Activated naive CD4-positive, alpha-beta T cell treated with anti-CD3 and anti-CD28 coated beads, Interleukin-2, amount 50 U/mL, for 72 hours (primary cell): ENCODE results near the gene RBPJL. TPM values are rescaled to one million over a fixed set of nuclear protein-coding genes. Genes with fewer than 3 reads are reported as not detected.
"Not testable (repeated sequence)": the region's sequence is repeated elsewhere in the genome, so short reads cannot be mapped to it uniquely, and the experiment has no call there.

Experiments
- ATAC-seq, 2 donors: fragments of 150-1000 bp; cut with Tn5 transposase; 2 replicates each; pipeline ENCODE4 v1.10.0; 2021; ENCODE audit warnings: mild to moderate bottlenecking in 2 of 2, moderate library complexity in 2 of 2
- DNase-seq, 2 donors: peaks; one replicate each; pipeline ENCODE4 v3.0.0; 2021 to 2022; ENCODE audit warnings: low spot score in 2 of 2
- H3K27ac Mint-ChIP-seq, 2 donors: one replicate each; pipeline ENCODE4 v1.8.0; 2022; ENCODE audit warnings: mild to moderate bottlenecking in 2 of 2, mixed read lengths in 2 of 2
- H3K36me3 Mint-ChIP-seq, 2 donors: one replicate each; pipeline ENCODE4 v1.8.0; 2022; ENCODE audit warnings: mixed read lengths in 2 of 2
- H3K9me3 Mint-ChIP-seq, 2 donors: one replicate each; pipeline ENCODE4 v1.8.0; 2022; ENCODE audit warnings: mixed read lengths in 2 of 2
- total RNA-seq, 2 donors: library from RNA; stranded (reverse); gene quantifications; one replicate each; pipeline ENCODE4 v1.2.3, GENCODE V29; 2022

Gene RBPJL
- total RNA-seq, 2 donors from 2014 or later = not detected

DNA sequence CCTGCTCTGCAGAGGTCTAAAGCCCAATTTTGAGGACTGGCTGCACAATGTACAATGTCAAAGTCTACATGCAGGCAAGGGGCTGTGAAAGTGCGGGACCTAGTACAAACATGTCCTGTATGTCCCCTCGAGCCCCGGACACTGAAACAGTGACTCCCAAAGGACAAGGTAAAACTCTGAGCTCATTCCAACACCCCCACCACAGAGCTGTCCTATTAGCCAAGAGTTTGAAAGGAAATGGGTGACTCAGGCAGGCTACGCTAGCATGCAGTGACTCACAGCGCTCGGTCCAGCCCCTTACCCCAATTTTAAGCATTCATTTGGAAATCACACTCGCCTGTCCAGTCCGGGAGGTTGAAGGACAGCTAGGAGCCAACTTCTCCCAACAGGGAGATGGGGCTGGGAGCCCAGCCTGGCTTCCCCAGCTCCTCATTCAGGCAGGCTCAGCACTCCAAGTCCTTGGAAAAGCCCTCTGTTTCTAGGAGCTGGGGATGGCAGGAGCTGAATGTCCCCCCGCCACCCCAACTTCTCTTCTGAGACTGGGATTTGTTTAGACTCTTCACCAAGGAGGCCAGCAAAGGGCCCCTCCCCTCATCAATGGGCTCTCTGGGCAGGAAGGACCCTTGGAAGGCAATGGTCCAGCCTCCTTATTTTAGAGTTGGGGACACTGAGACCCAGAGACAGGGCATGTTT is 37.7 kb downstream of the RBPJL start:
- ATAC-seq = peak in 1 of 2 donors; percentile 53
- no peaks in the 10 kb centered on the region for H3K9me3 Mint-ChIP-seq
- DNase-seq = no peak
- H3K27ac Mint-ChIP-seq = no peak overlapping the region
- H3K36me3 Mint-ChIP-seq = peaks cover 4% of the 10 kb centered on the region in 2 donors

DNA sequence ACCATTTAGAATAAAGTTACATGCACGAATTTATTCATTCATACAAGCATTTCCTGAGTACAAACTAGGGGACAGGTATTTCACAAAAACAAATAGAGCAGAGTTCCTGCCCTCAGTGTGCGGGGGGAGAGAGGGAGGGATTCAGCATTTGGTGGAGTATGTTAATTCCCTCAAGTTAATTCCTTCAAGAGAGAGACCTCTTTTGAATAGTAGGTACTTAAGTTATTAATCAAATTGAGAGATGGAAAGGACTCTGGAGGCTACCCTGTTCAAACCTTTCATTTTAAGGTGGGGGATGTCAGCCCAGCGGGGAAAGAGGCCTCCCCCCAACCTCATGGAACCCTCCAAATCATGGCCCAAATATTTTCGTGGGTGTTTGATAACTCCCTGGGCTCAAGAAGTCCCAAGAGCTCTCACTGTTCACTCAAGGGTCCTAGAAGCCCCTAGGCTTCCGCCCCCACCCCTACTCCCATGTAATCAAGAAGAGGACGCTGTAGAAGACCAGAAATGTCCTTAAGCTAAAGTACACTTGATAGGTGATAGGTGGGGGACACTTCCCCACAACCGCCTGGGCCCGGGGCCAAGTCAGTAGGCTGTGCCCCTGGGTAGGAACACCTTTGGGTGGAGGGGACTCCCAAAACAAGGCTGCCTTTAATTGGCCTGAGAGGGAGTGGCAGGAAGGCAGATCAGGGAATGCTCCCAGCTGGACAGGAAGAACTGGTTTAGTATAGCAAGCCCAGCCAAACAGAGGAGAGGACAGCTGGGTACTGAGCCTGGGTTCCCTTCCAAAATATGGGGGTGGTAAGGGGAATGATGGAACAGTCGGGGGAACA is 38.7 kb downstream of the RBPJL start:
- H3K9me3 Mint-ChIP-seq = no peaks in the 10 kb centered on the region
- no peak overlapping the region for H3K27ac Mint-ChIP-seq
- DNase-seq = no peak
- ATAC-seq = no peak
- H3K36me3 Mint-ChIP-seq = peaks cover 3 to 4% of the 10 kb centered on the region in 2 donors

DNA sequence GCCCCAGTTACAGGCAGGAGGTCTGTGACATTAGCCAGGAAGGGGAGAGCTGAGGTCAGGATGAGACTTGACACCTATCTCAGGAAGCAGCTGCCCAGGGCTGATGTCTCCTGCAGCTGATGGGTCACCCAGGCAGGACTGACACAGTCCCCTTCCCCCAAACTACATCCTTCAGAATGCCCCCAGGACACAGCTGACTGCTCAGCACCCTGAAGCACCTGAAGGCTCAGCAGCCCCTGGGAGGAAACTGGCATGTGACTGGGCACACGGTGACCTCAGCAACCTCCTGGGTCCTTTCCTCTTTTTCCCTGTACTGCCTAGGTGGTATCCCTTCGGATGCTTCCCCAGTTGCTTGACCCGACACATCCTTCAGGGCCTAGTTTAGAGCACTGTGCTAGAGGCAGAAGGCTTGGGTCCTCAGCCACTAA is 39.7 kb downstream of the RBPJL start:
- no peaks in the 10 kb centered on the region for H3K9me3 Mint-ChIP-seq
- DNase-seq (peak in 1 of 2 donors; percentile 68), ATAC-seq (peak in 1 of 2 donors; percentile 75)
- peaks cover 0 to 4% of the 10 kb centered on the region in 2 donors for H3K36me3 Mint-ChIP-seq
- H3K27ac Mint-ChIP-seq = peak overlapping the region; percentile 14 to 50

DNA sequence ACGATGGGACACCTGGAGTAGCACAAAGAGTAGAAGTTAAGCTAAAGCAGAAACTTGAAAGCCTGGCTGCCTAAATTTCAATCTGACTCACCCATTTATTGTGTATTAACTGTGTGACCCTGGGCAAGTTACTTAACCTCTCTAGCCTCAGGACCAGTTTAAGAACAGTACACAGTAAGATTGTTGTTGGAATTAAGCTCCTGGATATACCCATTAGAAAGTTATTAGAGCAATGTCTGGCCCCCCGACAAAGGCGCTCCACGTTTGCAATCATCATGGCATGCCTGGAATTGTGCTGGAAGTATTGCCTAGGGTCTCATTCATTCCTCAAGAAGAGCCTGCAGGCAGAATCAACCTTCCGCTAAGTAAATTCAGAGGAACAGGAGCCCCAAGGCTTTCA is 40.2 kb downstream of the RBPJL start:
- ATAC-seq = no peak
- Mint-ChIP-seq H3K36me3 (peaks cover 0 to 4% of the 10 kb centered on the region in 2 donors), H3K9me3 (no peaks in the 10 kb centered on the region), H3K27ac (peak overlapping the region; percentile 14 to 33)
- no peak for DNase-seq

DNA sequence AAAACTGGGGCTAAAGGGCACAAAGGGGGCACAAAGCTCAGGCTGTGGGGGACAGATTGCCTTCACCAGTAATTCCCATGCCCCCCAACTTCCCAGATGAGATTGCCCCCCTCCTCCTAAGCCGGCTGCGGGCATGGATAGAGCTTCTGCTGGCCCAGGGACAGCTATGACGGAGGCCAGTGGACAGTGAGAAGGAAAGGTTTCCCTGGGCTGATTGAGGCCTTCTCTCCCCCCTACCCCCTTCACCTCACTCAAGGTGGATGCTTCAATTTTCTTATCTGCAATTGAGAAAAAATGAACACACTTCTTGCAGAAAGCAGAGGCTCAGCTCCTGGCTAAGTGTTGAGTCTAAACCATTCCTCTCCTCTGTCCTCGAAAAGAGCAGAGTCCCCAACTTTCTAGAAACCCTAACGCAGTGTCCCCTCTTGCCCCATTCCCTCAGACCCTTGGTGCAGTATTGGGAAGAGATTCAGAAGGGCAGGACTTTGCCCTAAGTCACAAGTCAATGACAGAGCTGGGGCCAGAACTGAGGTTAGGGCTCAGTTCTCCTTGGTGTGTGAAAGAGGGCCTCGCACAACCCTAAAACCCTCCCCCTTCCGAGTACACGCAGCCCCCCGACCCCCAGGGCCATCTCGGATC is 40.8 kb downstream of the RBPJL start:
- Mint-ChIP-seq H3K36me3 (peaks cover 0 to 4% of the 10 kb centered on the region in 2 donors), H3K9me3 (no peaks in the 10 kb centered on the region), H3K27ac (peak overlapping the region; percentile 72 to 84)
- DNase-seq = no peak
- peak in 1 of 2 donors; percentile 42 for ATAC-seq

DNA sequence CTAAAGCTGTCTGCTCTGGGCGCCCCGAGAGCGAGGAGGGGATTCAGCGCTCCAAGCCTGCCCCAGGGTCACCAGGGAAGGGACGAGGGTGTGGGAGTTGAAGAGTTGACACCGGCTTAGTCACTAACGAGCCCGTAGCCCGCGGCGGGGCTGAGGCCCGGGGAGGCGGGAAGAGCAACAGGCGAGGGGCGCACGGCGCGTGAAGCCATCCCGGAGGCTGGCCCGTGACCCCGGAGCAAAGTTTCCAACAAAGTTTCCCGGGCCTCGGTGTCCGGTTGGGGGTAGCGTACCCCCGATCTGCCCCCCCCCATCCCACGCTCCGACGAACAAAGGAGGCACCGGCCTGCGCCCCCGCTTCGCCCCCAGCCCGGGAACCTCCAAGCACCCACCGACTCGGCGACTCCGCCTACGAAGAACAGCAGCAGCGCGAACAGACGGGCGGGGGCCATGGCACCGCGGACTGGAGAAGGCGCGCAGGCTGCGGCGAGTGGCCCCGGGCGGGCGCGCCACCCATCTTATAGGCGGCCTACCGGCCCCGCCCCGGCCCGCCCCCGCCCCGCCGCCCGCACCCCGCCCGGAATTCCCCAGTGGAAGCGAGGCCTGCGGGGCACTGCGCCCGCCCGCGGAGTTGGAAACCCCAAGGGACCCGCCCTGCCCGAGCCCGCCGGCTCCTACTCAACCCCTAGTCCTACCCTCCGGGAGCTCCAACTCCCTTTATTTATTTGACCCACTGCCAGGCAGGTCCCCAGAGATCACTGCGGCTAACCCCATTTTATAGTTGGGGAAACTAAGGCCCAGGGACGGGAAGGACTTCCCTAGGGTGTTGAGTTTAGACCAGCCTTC is 41.5 kb downstream of the RBPJL start, which contains the start of gene SDC4:
SDC4 (minus strand) TSS at position 489 of the 843 bp plus-strand sequence; CDS start at position 449, 40 bp downstream.
- ATAC-seq (peak; percentile 69 to 82), DNase-seq (peak; percentile 69 to 75)
- Mint-ChIP-seq H3K36me3 (peaks cover 0 to 4% of the 10 kb centered on the region in 2 donors), H3K27ac (peak within 1 kb of the TSS; percentile 72 to 84), H3K9me3 (no peaks in the 10 kb centered on the region)

DNA sequence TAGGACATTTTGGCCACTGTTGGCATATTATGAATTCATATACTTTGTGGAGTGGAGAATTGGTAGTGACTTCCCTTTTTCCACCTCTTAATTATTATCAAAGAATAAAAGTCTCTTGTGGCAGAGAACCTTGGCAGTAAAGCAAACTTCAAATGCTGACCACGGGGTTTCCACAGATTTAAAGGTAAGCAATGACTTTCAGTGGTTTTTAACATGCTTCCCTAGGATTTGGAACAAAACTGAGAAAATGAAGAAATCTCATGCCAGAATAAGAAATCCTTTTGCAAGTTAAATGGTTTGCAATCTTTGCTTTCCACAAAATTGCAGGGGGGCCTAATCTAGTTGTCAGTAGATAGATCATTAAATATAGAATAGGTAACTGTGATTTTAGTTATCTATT is 43.6 kb downstream of the RBPJL start:
- ATAC-seq (no peak), DNase-seq (no peak)
- no peak overlapping the region for H3K27ac Mint-ChIP-seq
- peaks cover 0 to 4% of the 10 kb centered on the region in 2 donors for H3K36me3 Mint-ChIP-seq
- H3K9me3 Mint-ChIP-seq = no peaks in the 10 kb centered on the region

DNA sequence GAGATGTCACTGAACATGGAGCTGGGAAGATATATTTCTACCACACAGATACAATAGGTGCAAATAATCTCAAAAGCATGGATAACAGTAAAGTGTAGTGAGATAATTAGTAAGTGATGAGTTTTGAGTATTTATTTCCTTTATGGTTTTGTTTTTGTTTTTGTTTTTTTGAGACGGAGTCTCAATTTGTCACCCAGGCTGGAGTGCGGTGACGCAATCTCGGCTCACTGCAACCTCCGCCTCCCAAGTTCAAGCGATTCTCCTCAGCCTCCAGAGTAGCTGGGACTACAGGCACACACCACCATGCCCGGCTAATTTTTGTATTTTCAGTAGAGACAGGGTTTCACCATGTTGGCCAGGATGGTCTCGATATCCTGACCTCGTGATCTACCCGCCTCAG is 44.2 kb downstream of the RBPJL start:
- not testable (repeated sequence) for DNase-seq, H3K27ac Mint-ChIP-seq, H3K9me3 Mint-ChIP-seq, ATAC-seq, H3K36me3 Mint-ChIP-seq

DNA sequence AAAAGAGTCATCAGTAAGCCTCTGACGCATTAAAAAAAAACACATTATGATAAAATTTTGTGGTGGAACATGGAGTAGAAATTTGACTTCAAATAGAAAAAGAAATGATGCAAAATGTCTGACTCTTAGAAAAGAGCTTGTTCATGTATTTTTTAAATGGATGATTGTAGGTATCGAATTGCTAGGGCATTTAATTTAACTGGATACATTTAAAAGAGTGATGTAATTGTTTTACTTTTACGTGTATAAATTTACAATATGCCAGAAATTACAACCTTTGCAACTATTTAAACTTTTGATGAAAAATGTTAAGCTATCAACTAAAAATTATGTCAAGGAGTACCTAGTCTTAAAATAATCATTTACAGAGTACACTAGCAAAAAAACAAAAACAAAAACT is 46.1 kb downstream of the RBPJL start:
- no peak for DNase-seq
- no peak for ATAC-seq
- peaks cover 0 to under 1% of the 10 kb centered on the region in 2 donors for H3K36me3 Mint-ChIP-seq
- no peak overlapping the region for H3K27ac Mint-ChIP-seq
- H3K9me3 Mint-ChIP-seq = no peaks in the 10 kb centered on the region

DNA sequence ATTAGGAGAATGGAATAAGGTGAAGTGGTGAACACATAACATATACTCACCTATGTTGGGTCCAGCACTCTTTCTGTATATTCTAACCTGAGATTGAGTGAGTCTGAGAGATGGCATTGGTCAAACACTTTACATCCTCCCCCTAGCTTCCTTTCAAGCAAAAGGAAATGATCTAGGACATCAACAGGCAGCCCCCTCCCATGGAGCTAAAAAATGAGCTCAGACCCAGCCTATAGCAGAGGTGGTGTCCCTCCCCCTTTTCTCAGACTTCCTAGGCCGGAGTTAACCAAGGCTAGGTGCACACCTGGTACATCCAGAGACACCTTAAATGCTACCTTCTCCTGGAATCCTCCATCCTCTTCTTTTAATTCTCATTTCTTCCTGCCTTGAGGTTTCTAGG is 47.1 kb downstream of the RBPJL start:
- DNase-seq (no peak), ATAC-seq (no peak)
- Mint-ChIP-seq H3K27ac (peak overlapping the region in 1 of 2 donors; percentile 87), H3K9me3 (no peaks in the 10 kb centered on the region), H3K36me3 (no peaks in the 10 kb centered on the region)

DNA sequence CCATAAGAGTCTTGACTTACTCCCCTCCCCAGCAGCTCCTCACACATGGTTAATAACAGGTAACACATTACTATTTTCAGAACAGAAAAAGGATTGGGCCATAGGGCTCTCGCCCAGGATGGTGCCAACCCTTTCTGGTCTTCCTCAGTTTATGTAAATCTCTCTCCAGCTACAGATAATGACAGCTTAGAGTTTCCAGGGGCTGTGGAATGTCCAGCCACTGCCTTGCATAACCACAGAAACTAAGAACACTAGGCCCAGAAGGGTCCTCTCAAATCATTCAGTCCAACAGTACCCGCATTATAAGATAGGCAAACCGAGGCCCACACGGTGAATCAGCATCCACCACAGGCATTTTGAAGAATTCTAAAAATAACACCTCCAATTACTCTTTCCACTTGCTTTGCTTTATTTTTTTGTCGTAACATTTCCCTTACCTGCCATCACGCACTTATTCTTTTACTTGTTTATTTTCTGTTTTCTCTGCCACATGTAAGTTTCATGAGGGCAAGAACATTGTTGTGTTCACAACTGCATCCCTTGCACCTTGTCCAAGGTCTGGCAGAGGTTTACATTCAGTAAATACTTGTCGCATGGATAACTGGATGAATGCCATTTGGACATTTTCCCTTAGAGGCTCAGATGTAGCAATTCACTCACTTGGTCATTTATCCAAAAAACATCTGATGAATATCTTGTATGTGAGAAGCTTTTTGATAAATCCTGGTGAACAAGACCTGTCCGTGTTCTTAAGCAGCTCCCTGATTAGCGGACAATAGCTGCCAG is 48.0 kb downstream of the RBPJL start:
- Mint-ChIP-seq H3K36me3 (no peaks in the 10 kb centered on the region), H3K9me3 (no peaks in the 10 kb centered on the region), H3K27ac (peak overlapping the region in 1 of 2 donors; percentile 87)
- DNase-seq = no peak
- ATAC-seq = peak; percentile 40 to 80

DNA sequence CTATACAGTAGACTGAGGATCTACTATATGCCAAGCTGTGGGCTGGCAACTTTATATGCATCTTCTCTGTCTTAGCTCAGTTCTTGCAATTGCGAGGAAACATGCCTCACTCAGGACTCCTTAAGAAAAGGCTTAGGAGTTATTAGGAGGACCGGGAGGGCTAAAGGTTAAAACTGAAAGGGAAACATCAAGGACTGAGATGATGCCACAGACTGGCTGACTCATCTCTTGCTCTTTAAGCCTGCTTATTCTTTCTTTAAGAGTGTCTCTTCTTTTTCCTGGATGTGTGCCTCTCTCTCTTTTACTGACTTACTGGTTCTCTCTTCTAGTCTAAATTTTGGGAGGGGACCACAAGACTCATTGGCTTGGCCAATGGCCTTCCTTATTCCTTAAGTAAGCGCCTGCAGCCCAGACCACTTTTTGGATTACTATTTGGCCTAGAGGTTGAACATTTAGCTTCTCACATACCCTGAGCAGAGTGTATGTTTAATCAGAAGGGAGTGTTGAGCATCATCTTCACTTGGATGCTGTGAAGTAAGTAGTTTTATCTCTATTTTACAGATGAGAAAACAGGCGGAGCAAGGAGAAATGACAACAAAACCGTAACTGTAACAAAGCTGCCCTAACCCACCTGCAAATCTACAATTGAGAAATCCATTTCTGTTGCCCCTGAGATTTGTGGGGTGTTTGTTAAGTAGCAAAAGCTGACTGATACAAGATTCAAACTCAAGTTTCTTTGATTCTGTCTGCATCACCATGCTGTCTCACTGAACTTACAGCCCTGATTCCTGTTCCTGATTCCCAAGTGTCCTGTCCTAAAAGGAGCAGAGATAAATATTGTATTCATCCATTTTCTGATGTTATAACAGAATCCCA is 48.8 kb downstream of the RBPJL start:
- no peaks in the 10 kb centered on the region for H3K9me3 Mint-ChIP-seq
- no peaks in the 10 kb centered on the region for H3K36me3 Mint-ChIP-seq
- DNase-seq (no peak), ATAC-seq (peak; percentile 75 to 86)
- peak overlapping the region in 1 of 2 donors; percentile 87 for H3K27ac Mint-ChIP-seq

DNA sequence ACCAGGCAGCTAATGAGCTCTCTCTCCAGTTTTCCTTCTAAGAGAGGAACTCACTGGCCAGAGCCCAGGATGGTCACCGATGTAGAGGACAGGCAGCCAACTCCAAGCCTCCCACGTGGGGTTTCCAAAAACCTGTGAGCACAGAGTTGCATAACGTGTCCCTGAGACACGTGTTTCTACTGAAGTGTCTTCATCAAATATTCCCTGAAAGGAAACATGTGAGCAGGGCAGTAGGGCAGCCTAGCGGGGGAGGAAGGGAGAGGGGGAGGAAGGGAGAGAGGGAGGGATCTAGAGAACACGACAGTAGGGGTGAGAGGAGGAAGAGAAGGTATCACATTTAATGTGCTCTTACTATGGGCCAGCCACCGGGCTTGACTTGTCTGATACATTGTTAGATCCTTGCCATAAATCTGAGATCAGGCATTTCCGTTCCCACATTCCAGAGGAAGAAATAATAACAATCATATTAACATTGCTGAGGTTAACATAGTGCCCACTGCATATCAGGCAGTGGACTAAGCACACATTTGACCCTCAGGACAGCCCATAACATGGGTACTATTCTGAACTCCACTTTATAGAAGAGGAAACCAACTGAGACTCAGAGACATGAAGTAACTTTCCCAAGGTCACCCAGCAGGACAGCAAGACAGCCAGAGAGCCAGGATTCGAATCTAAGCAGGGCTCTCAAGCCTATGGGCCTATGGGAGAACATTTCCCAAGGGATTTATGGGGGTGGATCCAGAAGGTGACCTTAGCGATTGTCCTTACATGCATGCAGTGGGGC is 51.8 kb downstream of the RBPJL start:
- no peak for ATAC-seq
- H3K36me3 Mint-ChIP-seq = peaks cover 0 to 2% of the 10 kb centered on the region in 2 donors

DNA sequence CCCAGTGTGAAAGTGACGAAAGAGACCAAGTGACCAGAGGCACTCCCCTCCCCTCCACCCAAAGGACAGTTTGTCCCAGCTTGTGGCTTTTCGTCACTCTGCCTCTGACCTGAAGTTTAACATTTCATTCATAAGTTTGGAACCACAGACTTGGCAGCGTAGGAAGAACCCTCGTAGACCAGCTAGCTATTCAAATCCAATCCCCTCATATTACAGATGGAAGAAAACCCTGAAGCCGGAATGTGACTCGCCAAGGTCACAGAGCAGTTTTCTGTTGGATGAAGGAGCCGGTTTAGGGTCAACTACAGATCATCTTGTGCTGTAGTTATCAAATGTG is 52.4 kb downstream of the RBPJL start:
- Mint-ChIP-seq H3K9me3 (no peaks in the 10 kb centered on the region), H3K27ac (no peak overlapping the region), H3K36me3 (peaks cover 0 to 7% of the 10 kb centered on the region in 2 donors)
- no peak for ATAC-seq
- no peak for DNase-seq

More for the DNA sequence above, 51.8 kb downstream of the RBPJL start:
- no peak for DNase-seq
- Mint-ChIP-seq H3K27ac (no peak overlapping the region), H3K9me3 (no peaks in the 10 kb centered on the region)
